Liver (tissue), 9 donors: ENCODE results near the gene CAP2. TPM values are rescaled to one million over a fixed set of nuclear protein-coding genes. Genes with fewer than 3 reads are reported as not detected.
"Not testable (repeated sequence)": the region's sequence is repeated elsewhere in the genome, so short reads cannot be mapped to it uniquely, and the experiment has no call there.

Experiments used
- DNase-seq: peaks from one replicate; pipeline ENCODE4 v3.0.0-alpha.2; 2017; ENCODE audit warnings: low spot score
- H3K27ac ChIP-seq, 2 donors: one replicate each; pipeline ENCODE4 v1.7.0; 2013; ENCODE audit warnings: inconsistent platforms in 2 of 2, low read length in 2 of 2, control low read depth in 1 of 2, low read depth in 1 of 2, mild to moderate bottlenecking in 1 of 2
- H3K27me3 ChIP-seq, 4 donors: one replicate each; pipeline versions ENCODE4 v1.6.1 to v1.7.0; 2013; ENCODE audit warnings: low read length in 3 of 4, inconsistent platforms in 1 of 4, mild to moderate bottlenecking in 1 of 4, moderate library complexity in 1 of 4; ENCODE audit not compliant: control insufficient read depth in 4 of 4, insufficient read depth in 4 of 4
- H3K36me3 ChIP-seq, 4 donors: one replicate each; pipeline versions ENCODE4 v1.6.1 to v1.7.0; 2013; ENCODE audit warnings: low read length in 3 of 4, mild to moderate bottlenecking in 3 of 4, low read depth in 1 of 4, moderate library complexity in 1 of 4; ENCODE audit not compliant: control insufficient read depth in 4 of 4, insufficient read depth in 3 of 4
- H3K4me1 ChIP-seq, 4 donors: one replicate each; pipeline versions ENCODE4 v1.6.1 to v1.7.0; 2013; ENCODE audit warnings: low read length in 3 of 4, mild to moderate bottlenecking in 3 of 4, moderate library complexity in 1 of 4; ENCODE audit not compliant: control insufficient read depth in 4 of 4, insufficient read depth in 4 of 4
- H3K4me3 ChIP-seq, 3 donors: one replicate each; pipeline versions ENCODE4 v1.6.1 to v1.7.0; 2013; ENCODE audit warnings: low read length in 3 of 3, control low read depth in 1 of 3, low read depth in 1 of 3, mild to moderate bottlenecking in 1 of 3
- H3K9ac ChIP-seq, 2 donors: one replicate each; pipeline ENCODE4 v1.7.0; 2013; ENCODE audit warnings: low read length in 2 of 2, mild to moderate bottlenecking in 2 of 2, moderate library complexity in 2 of 2, control low read depth in 1 of 2, low read depth in 1 of 2
- H3K9me3 ChIP-seq, 4 donors: one replicate each; pipeline versions ENCODE4 v1.6.1 to v1.7.0; 2013; ENCODE audit warnings: low read length in 3 of 4; ENCODE audit not compliant: control insufficient read depth in 4 of 4
- EGR1 ChIP-seq, 2 donors: IDR thresholded peaks; 2 replicates each; pipeline ENCODE4 v1.6.1; 2016 to 2018; ENCODE audit warnings: antibody characterized with exemption in 2 of 2, low read depth in 2 of 2
- FOXA1 ChIP-seq: IDR thresholded peaks from 2 replicates; pipeline ENCODE4 v1.6.1; 2016; ENCODE audit warnings: antibody characterized with exemption
- FOXA2 ChIP-seq: IDR thresholded peaks from 2 replicates; pipeline ENCODE4 v1.6.1; 2016; ENCODE audit warnings: antibody characterized with exemption
- GABPA ChIP-seq, 2 donors: IDR thresholded peaks in 1 of 2; conservative IDR thresholded peaks in 1 of 2; 2 replicates each; pipeline ENCODE4 v1.6.1; 2016; ENCODE audit warnings: antibody characterized with exemption in 2 of 2, mild to moderate bottlenecking in 1 of 2, moderate library complexity in 1 of 2
- HNF4A ChIP-seq, 2 donors: conservative IDR thresholded peaks; 2 replicates each; pipeline ENCODE4 v1.6.1; 2016; ENCODE audit warnings: antibody characterized with exemption in 2 of 2, mild to moderate bottlenecking in 2 of 2
- NR2F2 ChIP-seq: IDR thresholded peaks from 2 replicates; pipeline ENCODE4 v1.6.1; 2016; ENCODE audit warnings: antibody characterized with exemption
- RXRA ChIP-seq, 2 donors: IDR thresholded peaks; 2 replicates each; pipeline ENCODE4 v1.6.1; 2017 to 2018; ENCODE audit warnings: antibody characterized with exemption in 2 of 2, mild to moderate bottlenecking in 1 of 2
- SP1 ChIP-seq: IDR thresholded peaks from 2 replicates; pipeline ENCODE4 v1.6.1; 2018; ENCODE audit warnings: antibody characterized with exemption, mild to moderate bottlenecking
- TAF1 ChIP-seq: conservative IDR thresholded peaks from 2 replicates; pipeline ENCODE4 v1.6.1; 2016; ENCODE audit warnings: antibody characterized with exemption, mild to moderate bottlenecking
- YY1 ChIP-seq: IDR thresholded peaks from 2 replicates; pipeline ENCODE4 v1.6.1; 2016; ENCODE audit warnings: antibody characterized with exemption, mild to moderate bottlenecking
- WGBS: extraction: QIAGEN DNeasy Blood & Tissue Kit; methylation state at CpG from one replicate; pipeline ENCODE4 v1.1.7; 2013; 5-methylcytosine and 5-hydroxymethylcytosine counted together
- polyA plus RNA-seq, 2 donors: library from polyadenylated mRNA; stranded (reverse) in 1 of 2; unstranded in 1 of 2; fragments of 200-250 nt in 1 of 2; fragments of >200 nt in 1 of 2; fragmentation: Nextera tagmentation in 1 of 2; extraction: Ambion mirVana in 1 of 2; gene quantifications; one replicate each; pipeline versions ENCODE4 v1.2.1 to v1.2.3, GENCODE V29; 2013 to 2015
- total RNA-seq, 2 donors: library from RNA; depleted of rRNA; stranded (reverse); fragments of >200 nt; gene quantifications; one replicate each; pipeline ENCODE4 v1.2.3, GENCODE V29; 2014
- TF ChIP-seq, protein P1 (sequence below): IDR thresholded peaks from 2 replicates; pipeline ENCODE4 v1.6.1; 2016; ENCODE audit warnings: antibody characterized with exemption, mild to moderate bottlenecking
- TF ChIP-seq, protein P2 (sequence below): IDR thresholded peaks from 2 replicates; pipeline ENCODE4 v1.6.1; 2016; ENCODE audit warnings: antibody characterized with exemption
- TF ChIP-seq, protein P3 (sequence below): IDR thresholded peaks from 2 replicates; pipeline ENCODE4 v1.6.1; 2016; ENCODE audit warnings: antibody characterized with exemption
- donor health status: healthy.
- donor health status: healthy.
- donor health status: healthy.
- donor health status: healthy.
- donor health status: healthy.

The CAP2 gene
- total and polyA plus RNA-seq, 4 donors, result 1.2 to 6.4 (median 2.5) TPM

GRCh38 chr6:17574866-17575560 is 181.6 kb downstream of the CAP2 start:
- no peak for TF ChIP-seq RXRA (IDR thresholded peaks at IDR 0.05)
- TF ChIP-seq TAF1, result no peak
- no peak for TF ChIP-seq EGR1 (IDR thresholded peaks at IDR 0.05; ENCODE audit: low read depth in 2 of 2)
- TF ChIP-seq HNF4A (conservative IDR thresholded peaks at IDR 0.05), result no peak
- no peak for TF ChIP-seq SP1
- TF ChIP-seq NR2F2, result no peak
- TF ChIP-seq FOXA2, result no peak
- no peak for TF ChIP-seq GABPA (IDR thresholded peaks at IDR 0.05 in 1 of 2, conservative IDR thresholded peaks at IDR 0.05 in 1 of 2)
- H3K9ac ChIP-seq, result no peak overlapping the region
- peaks cover 2 to 9% (median 6%) of the 10 kb centered on the region in 4 donors for H3K9me3 ChIP-seq
- DNase-seq, result no peak
- WGBS, result 83% methylated on average over 8 of the region's 8 CpGs
- H3K4me1 ChIP-seq, result peaks cover 0 to 7% (median 7%) of the 10 kb centered on the region in 4 donors
- H3K27ac ChIP-seq, result no peak overlapping the region
- no peak overlapping the region for H3K4me3 ChIP-seq
- H3K27me3 ChIP-seq, result no peaks in the 10 kb centered on the region
- H3K36me3 ChIP-seq, result no peaks in the 10 kb centered on the region

- 95% methylated on average over 1 of the region's 1 CpG for WGBS
- H3K4me3 ChIP-seq, result no peak overlapping the region
- TF ChIP-seq GABPA (IDR thresholded peaks at IDR 0.05 in 1 of 2, conservative IDR thresholded peaks at IDR 0.05 in 1 of 2), result no peak
- TF ChIP-seq, protein P1, sequence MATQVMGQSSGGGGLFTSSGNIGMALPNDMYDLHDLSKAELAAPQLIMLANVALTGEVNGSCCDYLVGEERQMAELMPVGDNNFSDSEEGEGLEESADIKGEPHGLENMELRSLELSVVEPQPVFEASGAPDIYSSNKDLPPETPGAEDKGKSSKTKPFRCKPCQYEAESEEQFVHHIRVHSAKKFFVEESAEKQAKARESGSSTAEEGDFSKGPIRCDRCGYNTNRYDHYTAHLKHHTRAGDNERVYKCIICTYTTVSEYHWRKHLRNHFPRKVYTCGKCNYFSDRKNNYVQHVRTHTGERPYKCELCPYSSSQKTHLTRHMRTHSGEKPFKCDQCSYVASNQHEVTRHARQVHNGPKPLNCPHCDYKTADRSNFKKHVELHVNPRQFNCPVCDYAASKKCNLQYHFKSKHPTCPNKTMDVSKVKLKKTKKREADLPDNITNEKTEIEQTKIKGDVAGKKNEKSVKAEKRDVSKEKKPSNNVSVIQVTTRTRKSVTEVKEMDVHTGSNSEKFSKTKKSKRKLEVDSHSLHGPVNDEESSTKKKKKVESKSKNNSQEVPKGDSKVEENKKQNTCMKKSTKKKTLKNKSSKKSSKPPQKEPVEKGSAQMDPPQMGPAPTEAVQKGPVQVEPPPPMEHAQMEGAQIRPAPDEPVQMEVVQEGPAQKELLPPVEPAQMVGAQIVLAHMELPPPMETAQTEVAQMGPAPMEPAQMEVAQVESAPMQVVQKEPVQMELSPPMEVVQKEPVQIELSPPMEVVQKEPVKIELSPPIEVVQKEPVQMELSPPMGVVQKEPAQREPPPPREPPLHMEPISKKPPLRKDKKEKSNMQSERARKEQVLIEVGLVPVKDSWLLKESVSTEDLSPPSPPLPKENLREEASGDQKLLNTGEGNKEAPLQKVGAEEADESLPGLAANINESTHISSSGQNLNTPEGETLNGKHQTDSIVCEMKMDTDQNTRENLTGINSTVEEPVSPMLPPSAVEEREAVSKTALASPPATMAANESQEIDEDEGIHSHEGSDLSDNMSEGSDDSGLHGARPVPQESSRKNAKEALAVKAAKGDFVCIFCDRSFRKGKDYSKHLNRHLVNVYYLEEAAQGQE, result no peak
- no peak for TF ChIP-seq FOXA2
- TF ChIP-seq, protein P2, sequence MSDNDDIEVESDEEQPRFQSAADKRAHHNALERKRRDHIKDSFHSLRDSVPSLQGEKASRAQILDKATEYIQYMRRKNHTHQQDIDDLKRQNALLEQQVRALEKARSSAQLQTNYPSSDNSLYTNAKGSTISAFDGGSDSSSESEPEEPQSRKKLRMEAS, result no peak
- no peak for TF ChIP-seq YY1
- TF ChIP-seq NR2F2, result no peak
- H3K9ac ChIP-seq, result no peak overlapping the region
- H3K27ac ChIP-seq, result no peak overlapping the region
- DNase-seq, result no peak
- no peaks in the 10 kb centered on the region for H3K36me3 ChIP-seq
- peaks cover 2 to 9% (median 6%) of the 10 kb centered on the region in 4 donors for H3K9me3 ChIP-seq
- no peaks in the 10 kb centered on the region for H3K4me1 ChIP-seq
- no peaks in the 10 kb centered on the region for H3K27me3 ChIP-seq
Observed at GRCh38 chr6:17577059-17577458, 183.7 kb downstream of the CAP2 start.

DNA sequence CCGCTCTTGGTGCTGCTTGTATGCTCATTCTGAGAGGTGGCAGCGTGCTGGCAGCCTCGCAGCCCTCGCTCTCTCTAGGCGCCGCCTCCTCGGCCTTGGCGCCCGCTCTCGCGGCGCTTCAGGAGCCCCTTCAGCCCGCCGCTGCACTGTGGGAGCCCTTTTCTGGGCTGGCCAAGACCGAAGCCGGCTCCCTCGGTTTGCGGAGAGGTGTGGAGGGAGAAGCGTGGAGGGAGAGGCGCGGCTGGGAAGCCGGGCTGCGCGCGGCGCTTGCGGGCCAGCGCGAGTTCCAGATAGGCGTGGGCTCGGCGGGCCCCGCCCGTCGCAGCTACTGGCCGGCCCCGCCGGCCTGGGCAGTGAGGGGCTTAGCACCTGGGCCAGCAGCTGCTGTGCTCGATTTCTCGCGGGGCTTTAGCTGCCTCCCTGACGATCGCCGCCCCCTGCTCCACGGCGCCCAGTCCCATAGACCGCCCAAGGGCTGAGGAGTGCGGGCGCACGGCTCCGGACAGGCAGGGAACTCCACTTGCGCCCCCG is 187.2 kb downstream of the CAP2 start:
- H3K27ac ChIP-seq, result no peak overlapping the region
- 20% methylated on average over 53 of the region's 53 CpGs for WGBS
- no peaks in the 10 kb centered on the region for H3K27me3 ChIP-seq
- TF ChIP-seq TAF1 (no peak), HNF4A (conservative IDR thresholded peaks at IDR 0.05) (no peak), GABPA (IDR thresholded peaks at IDR 0.05 in 1 of 2, conservative IDR thresholded peaks at IDR 0.05 in 1 of 2) (no peak), FOXA2 (no peak), NR2F2 (no peak), SP1 (no peak), FOXA1 (no peak), EGR1 (IDR thresholded peaks at IDR 0.05; ENCODE audit: low read depth in 2 of 2) (no peak), YY1 (no peak)
- TF ChIP-seq, protein P3, sequence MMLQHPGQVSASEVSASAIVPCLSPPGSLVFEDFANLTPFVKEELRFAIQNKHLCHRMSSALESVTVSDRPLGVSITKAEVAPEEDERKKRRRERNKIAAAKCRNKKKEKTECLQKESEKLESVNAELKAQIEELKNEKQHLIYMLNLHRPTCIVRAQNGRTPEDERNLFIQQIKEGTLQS, result no peak
- TF ChIP-seq, protein P2, result no peak
- H3K4me3 ChIP-seq, result peak overlapping the region in 2 of 3 donors; percentile 27 to 65
- H3K9me3 ChIP-seq, result peaks cover 2 to 9% (median 6%) of the 10 kb centered on the region in 4 donors
- DNase-seq, result peak; percentile 35
- H3K36me3 ChIP-seq, result no peaks in the 10 kb centered on the region
- H3K4me1 ChIP-seq, result peaks cover 0 to 7% (median 6%) of the 10 kb centered on the region in 4 donors
- no peak overlapping the region for H3K9ac ChIP-seq

DNA sequence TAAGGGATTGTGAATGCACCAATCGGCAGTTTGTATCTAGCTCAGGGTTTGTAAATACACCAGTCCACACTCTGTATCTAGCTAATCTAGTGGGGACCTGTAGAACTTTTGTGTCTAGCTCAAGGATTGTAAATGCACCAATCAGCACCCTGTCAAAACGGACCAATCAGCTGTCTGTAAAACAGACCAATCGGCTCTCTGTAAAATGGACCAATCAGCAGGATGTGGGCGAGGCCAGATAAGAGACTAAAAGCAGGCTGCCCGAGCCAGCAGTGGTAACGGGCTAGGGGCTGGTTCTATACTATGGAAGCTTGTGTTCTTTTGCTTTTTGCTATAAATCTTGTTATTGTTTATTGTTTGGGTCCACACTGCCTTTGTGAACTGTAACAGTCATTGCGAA is 187.9 kb downstream of the CAP2 start:
- H3K4me1 ChIP-seq, result peaks cover 0 to 10% (median 6%) of the 10 kb centered on the region in 4 donors
- not testable (repeated sequence) for H3K27me3 ChIP-seq, H3K4me3 ChIP-seq, H3K9me3 ChIP-seq, H3K9ac ChIP-seq, DNase-seq, H3K27ac ChIP-seq, H3K36me3 ChIP-seq
- WGBS, result 95% methylated on average over 7 of the region's 7 CpGs
